Memory B cell (primary cell): ENCODE data around the gene SRC.
A peak's percentile ranks its signal among the peaks of the same experiment; 100 is the strongest.

ENCODE experiments used
- ATAC-seq: fragments of 150-1000 bp; cut with Tn5 transposase; 2 replicates; pipeline ENCODE4 v1.10.0; 2021; ENCODE audit warnings: low read depth, mild to moderate bottlenecking, moderate library complexity
- DNase-seq, 2 donors: peaks; one replicate each; pipeline ENCODE4 v3.0.0; 2022; ENCODE audit warnings: low spot score in 2 of 2
- H3K27ac Mint-ChIP-seq: one replicate; pipeline ENCODE4 v1.8.0; 2022; ENCODE audit warnings: mild to moderate bottlenecking, moderate library complexity, mixed read lengths
- H3K27me3 Mint-ChIP-seq: one replicate; pipeline ENCODE4 v1.8.0; 2022; ENCODE audit warnings: mixed read lengths
- H3K36me3 Mint-ChIP-seq: one replicate; pipeline ENCODE4 v1.8.0; 2022; ENCODE audit warnings: mild to moderate bottlenecking, mixed read lengths
- H3K4me1 Mint-ChIP-seq: one replicate; pipeline ENCODE4 v1.8.0; 2022; ENCODE audit warnings: mixed read lengths
- H3K4me3 Mint-ChIP-seq: one replicate; pipeline ENCODE4 v1.8.0; 2022; ENCODE audit warnings: mild to moderate bottlenecking, moderate library complexity, mixed read lengths
- H3K9me3 Mint-ChIP-seq: one replicate; pipeline ENCODE4 v1.8.0; 2022; ENCODE audit warnings: mixed read lengths

Gene SRC

GRCh38 chr20:37345339-37346235 is at the start of gene SRC:
Gene SRC, plus strand, starts transcription at chr20:37346140. Its CDS starts 38,014 bp downstream, at chr20:37384154.
- Mint-ChIP-seq H3K9me3 (no peaks in the 10 kb centered on the region), H3K36me3 (peaks cover under 1% of the 10 kb centered on the region), H3K27me3 (no peaks in the 10 kb centered on the region), H3K4me1 (peaks cover 9% of the 10 kb centered on the region), H3K4me3 (peak within 1 kb of the TSS; percentile 87), H3K27ac (peak within 1 kb of the TSS; percentile 84)
- ATAC-seq (peak; percentile 62), DNase-seq (peak; percentile 20 to 46)

GRCh38 chr20:37296371-37296770 is 49.6 kb upstream of the SRC start:
- ATAC-seq (no peak), DNase-seq (no peak)
- peaks cover 38% of the 10 kb centered on the region for H3K4me1 Mint-ChIP-seq
- no peak overlapping the region for H3K4me3 Mint-ChIP-seq
- peaks cover 32% of the 10 kb centered on the region for H3K36me3 Mint-ChIP-seq
- no peaks in the 10 kb centered on the region for H3K27me3 Mint-ChIP-seq
- H3K27ac Mint-ChIP-seq: no peak overlapping the region
- H3K9me3 Mint-ChIP-seq: peaks cover 3% of the 10 kb centered on the region

DNA sequence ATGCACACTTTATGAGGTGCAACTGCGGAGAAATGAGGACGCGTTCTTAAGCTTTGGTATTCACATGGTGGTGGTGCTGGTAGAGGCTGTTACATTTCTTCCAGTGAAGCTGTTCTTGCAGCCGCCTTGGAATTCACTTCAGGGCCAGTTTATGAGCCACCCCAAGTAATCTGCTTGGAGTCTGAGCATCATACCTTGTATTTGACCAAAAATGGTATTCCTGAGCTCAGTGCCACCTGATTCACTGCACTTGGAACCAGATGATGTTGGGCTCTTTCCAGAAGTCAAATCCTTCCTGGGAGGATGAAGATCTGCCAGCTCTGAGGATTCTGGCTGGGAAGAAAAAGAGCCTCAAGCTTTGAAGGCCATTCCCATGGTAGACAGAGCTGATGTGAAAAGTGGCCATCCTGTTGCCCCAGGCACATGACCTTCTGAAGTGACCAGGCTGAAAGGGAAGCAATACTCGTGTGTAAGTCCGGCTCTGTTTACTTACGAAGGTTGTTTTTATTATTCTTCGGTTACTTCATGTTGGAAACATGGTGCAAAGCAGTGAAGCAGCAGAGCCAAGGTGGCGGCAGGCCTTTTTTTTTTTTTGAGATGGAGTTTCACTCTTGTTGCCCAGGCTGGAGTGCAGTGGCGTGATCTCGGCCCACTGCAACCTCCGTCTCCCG is 48.7 kb upstream of the SRC start:
- H3K27me3 Mint-ChIP-seq: no peaks in the 10 kb centered on the region
- H3K9me3 Mint-ChIP-seq: peaks cover 3% of the 10 kb centered on the region
- H3K4me3 Mint-ChIP-seq: no peak overlapping the region
- H3K36me3 Mint-ChIP-seq: peaks cover 36% of the 10 kb centered on the region
- H3K4me1 Mint-ChIP-seq: peaks cover 32% of the 10 kb centered on the region
- DNase-seq (no peak), ATAC-seq (no peak)
- H3K27ac Mint-ChIP-seq: no peak overlapping the region

GRCh38 chr20:37298190-37298939 is 47.6 kb upstream of the SRC start:
- Mint-ChIP-seq H3K36me3 (peaks cover 33% of the 10 kb centered on the region), H3K27ac (no peak overlapping the region), H3K27me3 (no peaks in the 10 kb centered on the region), H3K4me1 (peaks cover 27% of the 10 kb centered on the region), H3K9me3 (peaks cover 3% of the 10 kb centered on the region), H3K4me3 (no peak overlapping the region)
- DNase-seq: no peak
- no peak for ATAC-seq

DNA sequence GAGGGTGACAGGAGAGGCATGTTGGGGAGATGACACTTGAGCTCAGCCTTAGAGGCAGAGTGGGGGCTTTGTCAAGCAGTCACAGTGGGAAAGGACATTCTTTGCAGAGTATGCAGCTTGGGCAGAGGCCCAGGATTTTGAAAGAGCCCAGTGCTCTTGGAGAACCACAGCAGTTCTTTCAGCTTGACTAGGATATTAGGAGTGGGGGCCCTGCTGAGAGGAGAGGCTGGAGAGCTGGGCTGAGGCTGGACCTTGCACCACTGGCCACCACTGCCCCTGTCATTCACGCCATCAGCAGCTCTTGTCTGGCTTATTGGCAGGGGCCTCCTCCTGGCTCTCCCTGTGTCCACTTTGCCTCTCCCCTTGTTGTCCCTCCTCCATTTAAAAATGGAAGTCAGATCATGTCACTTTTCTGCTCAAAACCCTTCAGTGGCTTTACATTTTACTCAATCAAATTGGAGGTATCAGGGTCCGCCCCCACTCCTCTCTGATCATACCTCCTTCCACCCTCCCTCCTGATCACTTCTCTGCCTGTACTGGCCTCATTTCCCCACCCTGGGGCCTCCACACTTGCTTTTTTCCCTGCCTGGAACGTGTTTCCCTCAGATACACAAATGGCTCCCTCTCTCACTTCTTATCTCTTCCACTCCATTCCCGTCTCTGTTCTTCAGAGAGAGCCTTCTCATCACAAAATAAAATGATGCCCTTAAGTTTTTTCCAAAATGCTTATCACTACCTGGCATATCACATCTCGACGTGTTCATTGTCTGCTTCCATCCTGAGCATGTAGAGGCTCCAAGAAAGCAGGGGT is 46.0 kb upstream of the SRC start:
- Mint-ChIP-seq H3K9me3 (no peaks in the 10 kb centered on the region), H3K27me3 (no peaks in the 10 kb centered on the region), H3K27ac (no peak overlapping the region), H3K4me1 (peaks cover 24% of the 10 kb centered on the region), H3K4me3 (no peak overlapping the region), H3K36me3 (peaks cover 33% of the 10 kb centered on the region)
- DNase-seq (no peak), ATAC-seq (no peak)

DNA sequence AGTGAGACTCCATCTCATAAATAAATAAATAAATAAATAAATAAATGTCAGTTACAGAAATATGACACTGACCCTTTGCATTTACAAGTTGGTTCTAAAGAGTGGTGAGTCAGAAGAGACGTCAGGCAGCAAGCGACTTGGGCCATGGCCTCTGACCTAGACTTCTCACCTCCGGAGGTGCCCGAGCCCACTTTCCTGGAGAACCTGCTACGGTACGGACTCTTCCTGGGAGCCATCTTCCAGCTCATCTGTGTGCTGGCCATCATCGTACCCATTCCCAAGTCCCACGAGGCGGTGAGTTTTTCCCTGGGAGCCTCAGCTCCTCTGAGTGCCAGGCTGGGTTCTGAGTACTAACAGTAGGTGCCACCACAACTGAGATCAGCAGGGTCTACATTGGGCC is 44.8 kb upstream of the SRC start:
- H3K27me3 Mint-ChIP-seq: no peaks in the 10 kb centered on the region
- H3K36me3 Mint-ChIP-seq: peaks cover 34% of the 10 kb centered on the region
- no peaks in the 10 kb centered on the region for H3K9me3 Mint-ChIP-seq
- H3K4me1 Mint-ChIP-seq: peaks cover 22% of the 10 kb centered on the region
- no peak overlapping the region for H3K27ac Mint-ChIP-seq
- no peak overlapping the region for H3K4me3 Mint-ChIP-seq
- no peak for DNase-seq
- ATAC-seq: no peak

DNA sequence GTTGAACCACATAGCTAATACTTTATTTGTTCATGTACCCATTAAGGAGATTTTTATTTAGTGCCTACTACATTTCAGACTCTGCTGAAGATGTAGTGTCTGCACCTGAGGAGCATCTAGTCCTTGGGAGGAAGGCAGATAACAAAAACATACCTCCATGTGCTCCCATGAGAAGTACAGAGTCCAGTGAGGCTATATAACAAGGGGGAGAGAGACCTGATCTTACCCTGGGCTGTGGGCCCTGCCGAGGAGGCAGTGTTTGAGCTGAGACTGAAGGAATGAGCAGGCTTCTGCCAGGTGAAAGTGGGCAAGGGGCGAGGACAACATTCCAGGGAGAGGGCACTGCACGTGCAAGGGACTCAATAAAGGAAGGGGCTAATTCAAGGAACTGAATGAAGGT is 44.4 kb upstream of the SRC start:
- DNase-seq (no peak), ATAC-seq (no peak)
- Mint-ChIP-seq H3K27ac (no peak overlapping the region), H3K36me3 (peaks cover 35% of the 10 kb centered on the region), H3K9me3 (no peaks in the 10 kb centered on the region), H3K4me3 (no peak overlapping the region), H3K4me1 (peaks cover 19% of the 10 kb centered on the region), H3K27me3 (no peaks in the 10 kb centered on the region)

DNA sequence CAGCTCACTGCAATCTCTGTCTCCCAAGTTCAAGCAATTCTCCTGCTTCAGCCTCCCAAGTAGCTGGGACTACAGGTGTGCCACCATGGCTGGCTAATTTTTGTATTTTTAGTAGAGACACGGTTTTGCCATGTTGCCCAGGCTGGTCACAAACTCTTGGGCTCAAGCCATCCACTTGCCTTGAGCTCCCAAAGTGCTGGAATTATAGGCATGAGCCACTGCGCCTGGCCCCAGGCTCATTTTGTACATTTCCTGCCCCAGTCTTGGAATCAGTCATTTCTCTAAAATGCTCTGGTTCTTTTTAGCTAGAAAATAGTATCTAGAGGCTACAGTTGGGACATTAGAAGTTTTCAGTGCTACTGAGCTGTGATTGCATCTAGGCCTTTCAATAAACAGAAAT is 43.0 kb upstream of the SRC start:
- Mint-ChIP-seq H3K27me3 (no peaks in the 10 kb centered on the region), H3K36me3 (peaks cover 35% of the 10 kb centered on the region)

GRCh38 chr20:37303637-37304036 is 42.3 kb upstream of the SRC start:
- H3K36me3 Mint-ChIP-seq: peaks cover 33% of the 10 kb centered on the region
- no peak for ATAC-seq
- H3K4me1 Mint-ChIP-seq: peaks cover 13% of the 10 kb centered on the region
- no peak overlapping the region for H3K4me3 Mint-ChIP-seq
- H3K27ac Mint-ChIP-seq: no peak overlapping the region
- no peak for DNase-seq
- no peaks in the 10 kb centered on the region for H3K27me3 Mint-ChIP-seq
- H3K9me3 Mint-ChIP-seq: no peaks in the 10 kb centered on the region

More for the DNA sequence above, 43.0 kb upstream of the SRC start:
- Mint-ChIP-seq H3K4me3 (no peak overlapping the region), H3K27ac (no peak overlapping the region), H3K9me3 (no peaks in the 10 kb centered on the region), H3K4me1 (peaks cover 16% of the 10 kb centered on the region)
- DNase-seq (no peak), ATAC-seq (no peak)

- no peak for ATAC-seq
Observed at GRCh38 chr20:37305079-37305478, 40.9 kb upstream of the SRC start.

GRCh38 chr20:37305839-37306238 is 40.1 kb upstream of the SRC start:
- Mint-ChIP-seq H3K4me3 (no peak overlapping the region), H3K27ac (no peak overlapping the region), H3K36me3 (peaks cover 34% of the 10 kb centered on the region), H3K4me1 (peaks cover 9% of the 10 kb centered on the region), H3K9me3 (no peaks in the 10 kb centered on the region), H3K27me3 (no peaks in the 10 kb centered on the region)
- no peak for ATAC-seq
- no peak for DNase-seq

More at GRCh38 chr20:37305079-37305478, 40.9 kb upstream of the SRC start:
- no peaks in the 10 kb centered on the region for H3K27me3 Mint-ChIP-seq
- H3K4me3 Mint-ChIP-seq: no peak overlapping the region
- H3K9me3 Mint-ChIP-seq: no peaks in the 10 kb centered on the region
- H3K27ac Mint-ChIP-seq: no peak overlapping the region
- peaks cover 35% of the 10 kb centered on the region for H3K36me3 Mint-ChIP-seq
- DNase-seq: no peak
- H3K4me1 Mint-ChIP-seq: peaks cover 12% of the 10 kb centered on the region

DNA sequence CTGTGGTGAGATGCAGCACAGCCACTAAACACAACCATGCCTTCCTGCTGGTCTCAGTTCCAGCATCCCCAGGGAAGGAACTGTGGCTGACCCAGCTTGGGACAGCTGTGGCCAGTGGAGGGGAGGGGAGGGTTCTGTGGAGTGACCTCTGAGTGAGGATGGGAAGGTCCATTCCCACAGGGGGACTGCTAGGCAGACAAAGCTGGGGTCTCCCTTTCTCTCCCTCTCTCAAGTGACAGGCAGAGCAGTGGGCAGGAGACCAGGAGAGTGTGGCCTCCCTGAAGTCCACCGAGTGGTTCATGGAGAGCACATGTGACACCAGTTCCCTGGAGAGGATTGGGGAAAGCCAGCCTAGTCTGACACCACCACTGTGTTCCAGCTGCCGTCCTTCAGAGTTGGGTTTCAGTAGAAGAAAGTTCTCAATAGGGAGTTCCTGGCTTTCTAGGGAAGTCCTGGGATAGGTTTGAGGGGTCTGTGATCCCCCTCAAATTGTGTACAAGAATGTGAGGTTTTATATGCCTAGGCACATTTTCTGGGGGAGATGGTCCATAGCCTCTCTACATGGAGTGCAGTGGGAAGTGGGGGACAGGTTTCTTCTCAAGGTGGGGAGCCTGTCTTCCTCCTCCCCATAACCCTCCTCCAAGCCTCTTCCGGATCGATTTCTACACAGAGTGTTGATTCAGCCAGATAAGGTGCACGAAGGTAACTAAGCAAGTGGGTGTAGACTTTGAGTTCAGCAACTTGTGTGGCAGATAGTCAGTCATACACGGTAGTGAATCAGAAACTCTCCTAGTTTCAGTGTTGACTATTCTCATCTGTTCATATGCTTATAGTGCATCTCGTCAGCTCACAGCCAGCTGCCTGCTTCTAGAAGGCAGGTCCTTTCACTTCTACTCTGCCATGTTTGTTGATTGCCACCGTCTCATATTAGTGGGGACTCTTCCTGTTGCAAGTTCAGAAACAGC is 37.6 kb upstream of the SRC start:
- DNase-seq (no peak), ATAC-seq (no peak)
- Mint-ChIP-seq H3K4me3 (no peak overlapping the region), H3K27ac (no peak overlapping the region), H3K9me3 (no peaks in the 10 kb centered on the region), H3K27me3 (no peaks in the 10 kb centered on the region), H3K36me3 (peaks cover 27% of the 10 kb centered on the region), H3K4me1 (peaks cover 9% of the 10 kb centered on the region)
